OCI-M2 (cell line): ENCODE measurements around the gene ST6GALNAC3.
"Not testable (repeated sequence)": the region's sequence is repeated elsewhere in the genome, so short reads cannot be mapped to it uniquely, and the experiment has no call there.

Experiments used
- DNase-seq: peaks from one replicate; lab custom pipeline; 2025; ENCODE audit not compliant: unreplicated experiment; lab: John Stamatoyannopoulos, UW

ST6GALNAC3 gene

GRCh38 chr1:76330991-76331603 lies 256.6 kb downstream of the ST6GALNAC3 start:
- DNase-seq, result peak; percentile 2

GRCh38 chr1:76335882-76336281 lies 261.3 kb downstream of the ST6GALNAC3 start:
- DNase-seq, result no peak

- no peak for DNase-seq
Observed at GRCh38 chr1:76336931-76337371, 262.4 kb downstream of the ST6GALNAC3 start.

GRCh38 chr1:76337542-76338219 lies 263.1 kb downstream of the ST6GALNAC3 start:
- DNase-seq, result no peak

GRCh38 chr1:76340056-76340455 lies 265.5 kb downstream of the ST6GALNAC3 start:
- DNase-seq, result no peak

GRCh38 chr1:76341816-76342215 lies 267.3 kb downstream of the ST6GALNAC3 start:
- not testable (repeated sequence) for DNase-seq

- DNase-seq, result no peak
Observed at GRCh38 chr1:76343356-76343755, 268.8 kb downstream of the ST6GALNAC3 start.

- DNase-seq, result no peak
Observed at GRCh38 chr1:76351655-76352054, 277.1 kb downstream of the ST6GALNAC3 start.

GRCh38 chr1:76352741-76353435 lies 278.3 kb downstream of the ST6GALNAC3 start:
- no peak for DNase-seq

GRCh38 chr1:76354236-76354635 lies 279.7 kb downstream of the ST6GALNAC3 start:
- DNase-seq, result no peak

- DNase-seq, result no peak
Observed at GRCh38 chr1:76366726-76367125, 292.2 kb downstream of the ST6GALNAC3 start.

- no peak for DNase-seq
Observed at GRCh38 chr1:76371941-76372340, 297.4 kb downstream of the ST6GALNAC3 start.

GRCh38 chr1:76374086-76374485 lies 299.5 kb downstream of the ST6GALNAC3 start:
- no peak for DNase-seq

- DNase-seq, result no peak
Observed at GRCh38 chr1:76377247-76377646, 302.7 kb downstream of the ST6GALNAC3 start.

GRCh38 chr1:76379506-76379905 lies 305.0 kb downstream of the ST6GALNAC3 start:
- DNase-seq, result no peak

- no peak for DNase-seq
Observed at GRCh38 chr1:76381450-76382097, 307.0 kb downstream of the ST6GALNAC3 start.

- DNase-seq, result no peak
Observed at GRCh38 chr1:76388261-76388660, 313.7 kb downstream of the ST6GALNAC3 start.

GRCh38 chr1:76390456-76390855 lies 315.9 kb downstream of the ST6GALNAC3 start:
- DNase-seq, result no peak

GRCh38 chr1:76395059-76395458 lies 320.5 kb downstream of the ST6GALNAC3 start:
- no peak for DNase-seq

GRCh38 chr1:76402128-76402527 lies 327.6 kb downstream of the ST6GALNAC3 start:
- no peak for DNase-seq

GRCh38 chr1:76408303-76408702 lies 333.8 kb downstream of the ST6GALNAC3 start:
- DNase-seq, result no peak

GRCh38 chr1:76410499-76410898 lies 336.0 kb downstream of the ST6GALNAC3 start:
- DNase-seq, result no peak
